IPS-18c (cell line): ENCODE data around the gene EML6.

Experiments
- H3K4me3 ChIP-seq: 2 replicates; pipeline ENCODE4 v1.7.0; 2013; ENCODE audit warnings: low read depth, mild to moderate bottlenecking, low read length, moderate library complexity; ENCODE audit not compliant: insufficient read depth
- H3K9me3 ChIP-seq: one replicate; pipeline ENCODE4 v1.6.1; 2013; ENCODE audit warnings: mild to moderate bottlenecking, low read length, moderate library complexity; ENCODE audit not compliant: control insufficient read depth, insufficient read depth

The EML6 gene

DNA sequence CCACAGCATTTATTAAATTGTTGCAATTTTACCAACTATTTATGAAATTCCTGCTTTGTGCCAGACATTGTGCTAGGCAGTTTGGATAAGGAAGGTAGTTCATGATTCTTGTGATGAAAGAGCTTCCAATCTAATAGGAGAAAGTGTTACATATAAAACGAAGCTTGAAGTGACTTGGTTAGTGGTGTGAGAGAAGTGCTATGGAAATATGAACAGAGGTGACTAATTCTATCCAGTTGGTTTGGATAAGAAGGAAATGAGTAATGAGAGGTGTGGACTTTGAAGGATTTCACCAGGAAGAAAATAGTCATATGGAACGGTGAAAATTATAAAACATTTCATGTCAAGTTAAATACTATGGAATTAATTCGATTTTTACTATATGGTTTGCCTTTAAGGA, 48.6 kb downstream of the EML6 start:
- Histone ChIP-seq H3K9me3 (no peaks in the 10 kb centered on the region), H3K4me3 (no peak overlapping the region)

DNA sequence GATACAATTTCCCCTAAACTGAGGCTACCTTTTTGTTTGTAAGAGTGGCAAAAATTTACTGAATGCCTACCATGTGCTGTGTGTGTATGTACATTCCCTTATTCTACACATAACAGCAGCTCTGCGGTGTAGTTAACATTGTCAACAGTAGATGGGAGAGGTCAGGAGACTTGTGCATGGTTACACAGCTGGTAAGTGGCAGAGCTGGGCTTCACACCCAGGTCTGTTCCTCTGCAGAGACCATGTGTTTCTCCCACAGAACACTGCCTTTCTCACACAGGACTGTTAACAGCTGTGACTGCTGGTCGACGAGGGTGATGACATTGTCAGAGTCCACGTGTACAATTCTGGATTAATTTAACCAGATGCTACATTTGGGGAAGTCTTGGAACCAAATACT, 49.1 kb downstream of the EML6 start:
- Histone ChIP-seq H3K4me3 (no peak overlapping the region), H3K9me3 (no peaks in the 10 kb centered on the region)

GRCh38 chr2:54773233-54773632, 49.8 kb downstream of the EML6 start:
- Histone ChIP-seq H3K4me3 (no peak overlapping the region), H3K9me3 (no peaks in the 10 kb centered on the region)

- Histone ChIP-seq H3K4me3 (no peak overlapping the region), H3K9me3 (no peaks in the 10 kb centered on the region)
These were observed 50.4 kb downstream of the EML6 start for GRCh38 chr2:54773838-54774237.

- Histone ChIP-seq H3K9me3 (no peaks in the 10 kb centered on the region), H3K4me3 (no peak overlapping the region)
These were observed 52.2 kb downstream of the EML6 start for GRCh38 chr2:54775710-54776109.

GRCh38 chr2:54776494-54776893, 53.0 kb downstream of the EML6 start:
- Histone ChIP-seq H3K4me3 (no peak overlapping the region), H3K9me3 (no peaks in the 10 kb centered on the region)

- H3K4me3 ChIP-seq: no peak overlapping the region
These were observed 59.9 kb downstream of the EML6 start for GRCh38 chr2:54783349-54783748.

DNA sequence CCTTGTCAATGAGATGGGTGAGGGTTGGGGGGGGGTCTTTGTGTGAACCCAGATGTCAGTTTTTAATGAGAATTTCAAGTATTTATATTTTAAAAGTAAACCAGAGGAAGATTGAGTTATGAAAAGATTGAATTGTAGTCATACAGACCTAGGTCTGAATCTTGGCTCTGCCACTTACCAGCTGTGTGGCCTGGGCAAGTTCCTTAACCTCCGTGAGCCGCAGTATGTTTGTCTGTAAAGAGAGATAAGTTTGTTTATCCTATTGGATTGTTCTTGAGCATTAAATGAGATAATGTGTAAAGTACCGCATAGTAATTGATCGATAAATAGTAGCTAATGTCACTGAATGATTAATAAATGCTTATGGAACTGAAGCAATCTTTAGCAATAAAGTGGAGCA, 63.8 kb downstream of the EML6 start:
- H3K4me3 ChIP-seq: no peak overlapping the region
- H3K9me3 ChIP-seq: no peaks in the 10 kb centered on the region

More at GRCh38 chr2:54783349-54783748, 59.9 kb downstream of the EML6 start:
- H3K9me3 ChIP-seq: no peaks in the 10 kb centered on the region

DNA sequence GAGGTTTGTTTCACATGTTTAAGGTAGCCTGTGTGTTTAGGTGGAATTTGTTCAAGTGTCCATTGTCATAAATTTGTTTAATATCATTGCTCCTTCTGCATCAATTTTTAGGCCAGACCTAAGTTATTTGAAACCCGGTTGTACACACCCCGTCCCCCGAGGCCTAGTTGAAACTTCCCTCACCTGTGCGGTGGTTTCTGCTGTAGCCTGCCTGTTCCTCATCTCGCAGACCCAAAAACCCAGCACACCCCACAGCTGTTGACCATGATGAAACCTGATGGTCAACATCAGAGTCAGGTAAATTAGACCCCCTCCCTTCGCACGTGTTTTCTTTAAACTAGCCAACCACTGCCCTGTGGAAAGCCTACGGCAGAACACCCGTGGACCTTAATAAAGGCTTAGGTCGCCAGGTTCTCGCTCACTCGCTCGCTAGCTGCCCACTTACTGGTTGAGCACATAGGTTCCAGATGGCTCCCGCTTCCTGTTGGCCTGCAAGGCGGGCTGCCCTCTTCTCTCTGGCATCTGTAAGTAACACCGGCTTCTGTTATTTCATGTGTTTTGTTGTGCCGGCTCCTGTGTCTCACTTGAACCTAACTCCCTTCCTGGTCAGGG, 64.4 kb downstream of the EML6 start:
- no peaks in the 10 kb centered on the region for H3K9me3 ChIP-seq
- H3K4me3 ChIP-seq: no peak overlapping the region

- Histone ChIP-seq H3K9me3 (no peaks in the 10 kb centered on the region), H3K4me3 (no peak overlapping the region)
These were observed 66.4 kb downstream of the EML6 start for GRCh38 chr2:54789878-54790277.

- H3K4me3 ChIP-seq: no peak overlapping the region
- no peaks in the 10 kb centered on the region for H3K9me3 ChIP-seq
These were observed 68.4 kb downstream of the EML6 start for GRCh38 chr2:54791831-54792230.

DNA sequence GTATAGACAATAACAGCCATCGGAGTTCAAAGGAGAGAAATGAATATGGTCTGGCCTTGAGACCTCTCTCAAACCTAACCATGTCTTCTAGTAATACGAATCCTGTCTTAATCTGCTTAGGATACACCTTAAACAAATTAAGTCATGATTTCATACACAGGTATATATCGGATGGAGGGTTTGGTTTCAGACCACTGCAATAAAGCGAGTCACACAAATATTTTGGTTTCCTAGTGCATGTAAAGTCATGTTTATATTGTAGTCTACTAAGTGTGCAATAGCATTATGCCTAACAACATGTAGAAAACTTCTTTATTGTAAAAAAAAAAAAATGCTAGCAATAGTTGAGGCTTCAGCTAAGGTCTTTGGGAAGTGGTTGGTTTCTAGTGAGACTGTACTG, 73.8 kb downstream of the EML6 start:
- Histone ChIP-seq H3K4me3 (no peak overlapping the region), H3K9me3 (no peaks in the 10 kb centered on the region)

DNA sequence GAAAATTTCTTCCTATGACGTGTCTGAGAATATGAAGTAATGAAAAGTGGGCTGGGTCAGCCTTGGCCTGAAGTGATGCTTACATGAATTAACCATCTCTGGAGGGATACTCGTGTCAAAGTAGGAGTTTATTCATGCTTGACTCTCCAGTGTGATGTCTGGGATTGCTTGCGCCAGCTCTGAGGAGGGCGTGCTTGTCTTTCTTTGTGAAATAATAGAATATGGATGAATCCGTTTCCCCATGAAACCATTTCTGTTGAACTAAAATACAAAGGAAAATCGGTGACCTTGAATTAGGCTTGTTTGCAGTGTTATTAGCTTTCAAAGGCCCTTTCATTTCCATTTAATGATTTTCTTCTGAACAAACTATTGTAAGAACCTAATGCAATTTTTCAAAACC, 77.9 kb downstream of the EML6 start:
- Histone ChIP-seq H3K4me3 (no peak overlapping the region), H3K9me3 (no peaks in the 10 kb centered on the region)

GRCh38 chr2:54803783-54804751, 80.6 kb downstream of the EML6 start:
- H3K4me3 ChIP-seq: no peak overlapping the region

DNA sequence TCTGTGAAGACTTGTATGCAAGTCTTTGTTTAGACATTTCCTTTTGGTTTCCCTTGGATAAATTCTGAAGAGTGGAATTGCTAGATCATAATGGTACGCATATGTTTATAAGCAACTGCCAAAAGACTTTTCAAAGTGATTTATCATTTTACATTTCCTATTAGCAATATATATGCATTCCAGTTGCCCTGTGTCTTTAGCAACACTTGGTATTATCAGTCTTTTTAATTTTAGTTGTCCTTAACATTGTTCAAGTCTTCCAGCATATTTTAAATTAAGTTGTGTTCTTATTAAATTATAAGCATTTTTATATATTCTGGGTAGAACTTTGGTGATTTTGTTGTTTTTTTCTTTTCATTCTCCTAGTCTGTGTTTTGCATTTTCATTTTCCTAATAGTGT, 81.8 kb downstream of the EML6 start:
- Histone ChIP-seq H3K4me3 (no peak overlapping the region), H3K9me3 (no peaks in the 10 kb centered on the region)

More at GRCh38 chr2:54803783-54804751, 80.6 kb downstream of the EML6 start:
- no peaks in the 10 kb centered on the region for H3K9me3 ChIP-seq

GRCh38 chr2:54806975-54807374, 83.5 kb downstream of the EML6 start:
- Histone ChIP-seq H3K9me3 (no peaks in the 10 kb centered on the region), H3K4me3 (no peak overlapping the region)

- Histone ChIP-seq H3K4me3 (no peak overlapping the region), H3K9me3 (no peaks in the 10 kb centered on the region)
These were observed 85.2 kb downstream of the EML6 start for GRCh38 chr2:54808661-54809060.

GRCh38 chr2:54809819-54810218, 86.4 kb downstream of the EML6 start:
- H3K9me3 ChIP-seq: no peaks in the 10 kb centered on the region
- H3K4me3 ChIP-seq: no peak overlapping the region
